ENCODE data around the gene ARL2.

- TF ChIP-seq RAD21 (IDR thresholded peaks at IDR 0.05; ENCODE audit: low read length) (no peak), CTCF (IDR thresholded peaks at IDR 0.05) (no peak), SIN3A (IDR thresholded peaks at IDR 0.05; ENCODE audit: borderline replicate concordance, low read depth, low read length) (no peak), EZH2phosphoT487 (IDR thresholded peaks at IDR 0.05; ENCODE audit: borderline replicate concordance, low read depth) (no peak), GABPA (IDR thresholded peaks at IDR 0.05; ENCODE audit: low read depth) (no peak), POLR2AphosphoS5 (IDR thresholded peaks at IDR 0.05; ENCODE audit: low read depth, low read length) (no peak), MEF2A (IDR thresholded peaks at IDR 0.05; ENCODE audit: borderline replicate concordance, low read depth) (no peak), MXI1 (IDR thresholded peaks at IDR 0.05; ENCODE audit: low read depth, low read length) (no peak)
These were observed 23.6 kb upstream of the ARL2 start for GRCh38 chr11:64990222-64990923.
